ENCODE measurements around the gene RAE1.
A peak's percentile ranks its signal among the peaks of the same experiment; 100 is the strongest.
"Not testable (repeated sequence)": the region's sequence is repeated elsewhere in the genome, so short reads cannot be mapped to it uniquely, and the experiment has no call there.

RAE1 gene

DNA sequence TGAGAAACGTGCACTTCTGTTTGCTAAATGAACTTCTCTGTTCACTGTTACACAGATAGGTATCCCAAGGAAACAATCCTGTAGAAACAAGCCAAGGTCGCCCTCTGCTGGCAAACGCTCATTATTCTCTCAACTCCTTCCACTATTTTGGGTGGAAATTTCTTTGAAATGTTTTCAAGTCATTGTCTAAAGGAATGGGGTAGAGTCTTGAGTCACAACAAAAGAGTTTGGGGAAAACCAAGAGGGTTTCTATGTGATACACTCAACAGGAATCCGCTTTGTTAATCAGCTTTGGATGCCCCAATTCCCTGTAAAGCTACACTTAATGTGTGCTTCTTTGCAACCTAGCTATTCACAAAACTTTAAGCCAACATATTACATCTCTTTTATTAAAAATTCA, 4.6 kb upstream of the RAE1 start:
- H4K20me1 ChIP-seq (ENCODE audit: insufficient read depth, low read length), result no peaks in the 10 kb centered on the region
- no peak overlapping the region for H3K4me2 ChIP-seq (ENCODE audit: low read depth, low read length)
- peaks cover 9% of the 10 kb centered on the region; the same call in 1 of the 2 replicates for H3K27me3 ChIP-seq (replicated peaks; ENCODE audit: insufficient read depth, low read length)
- H3K9me3 ChIP-seq (replicated peaks; ENCODE audit: insufficient read depth, low read length), result no peaks in the 10 kb centered on the region
- H3K4me3 ChIP-seq (ENCODE audit: low read length), result no peak overlapping the region
- peak; percentile 75 for DNase-seq
- H3K9ac ChIP-seq (ENCODE audit: low read length), result no peak overlapping the region
- H3K9me2 ChIP-seq (replicated peaks; ENCODE audit: insufficient read depth, low read length), result no peaks in the 10 kb centered on the region
- no peak overlapping the region for H3K27ac ChIP-seq (ENCODE audit: low read length)
- no peaks in the 10 kb centered on the region for H3K36me3 ChIP-seq (replicated peaks; ENCODE audit: insufficient read depth, low read length)
- TF ChIP-seq, protein P1, sequence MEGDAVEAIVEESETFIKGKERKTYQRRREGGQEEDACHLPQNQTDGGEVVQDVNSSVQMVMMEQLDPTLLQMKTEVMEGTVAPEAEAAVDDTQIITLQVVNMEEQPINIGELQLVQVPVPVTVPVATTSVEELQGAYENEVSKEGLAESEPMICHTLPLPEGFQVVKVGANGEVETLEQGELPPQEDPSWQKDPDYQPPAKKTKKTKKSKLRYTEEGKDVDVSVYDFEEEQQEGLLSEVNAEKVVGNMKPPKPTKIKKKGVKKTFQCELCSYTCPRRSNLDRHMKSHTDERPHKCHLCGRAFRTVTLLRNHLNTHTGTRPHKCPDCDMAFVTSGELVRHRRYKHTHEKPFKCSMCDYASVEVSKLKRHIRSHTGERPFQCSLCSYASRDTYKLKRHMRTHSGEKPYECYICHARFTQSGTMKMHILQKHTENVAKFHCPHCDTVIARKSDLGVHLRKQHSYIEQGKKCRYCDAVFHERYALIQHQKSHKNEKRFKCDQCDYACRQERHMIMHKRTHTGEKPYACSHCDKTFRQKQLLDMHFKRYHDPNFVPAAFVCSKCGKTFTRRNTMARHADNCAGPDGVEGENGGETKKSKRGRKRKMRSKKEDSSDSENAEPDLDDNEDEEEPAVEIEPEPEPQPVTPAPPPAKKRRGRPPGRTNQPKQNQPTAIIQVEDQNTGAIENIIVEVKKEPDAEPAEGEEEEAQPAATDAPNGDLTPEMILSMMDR (IDR thresholded peaks at IDR 0.05; ENCODE audit: low read length), result peak; percentile 82
- no peak for TF ChIP-seq EZH2 (optimal IDR thresholded peaks at IDR 0.05; ENCODE audit: low read depth, low read length)
- H2AFZ ChIP-seq (ENCODE audit: low read length), result no peak overlapping the region
- no peaks in the 10 kb centered on the region for H3F3A ChIP-seq (ENCODE audit: insufficient read depth, low read length)
- H3K79me2 ChIP-seq (ENCODE audit: low read length), result peaks cover 5% of the 10 kb centered on the region; the same call in 1 of the 2 replicates
- H3K4me1 ChIP-seq (ENCODE audit: low read length), result no peaks in the 10 kb centered on the region

DNA sequence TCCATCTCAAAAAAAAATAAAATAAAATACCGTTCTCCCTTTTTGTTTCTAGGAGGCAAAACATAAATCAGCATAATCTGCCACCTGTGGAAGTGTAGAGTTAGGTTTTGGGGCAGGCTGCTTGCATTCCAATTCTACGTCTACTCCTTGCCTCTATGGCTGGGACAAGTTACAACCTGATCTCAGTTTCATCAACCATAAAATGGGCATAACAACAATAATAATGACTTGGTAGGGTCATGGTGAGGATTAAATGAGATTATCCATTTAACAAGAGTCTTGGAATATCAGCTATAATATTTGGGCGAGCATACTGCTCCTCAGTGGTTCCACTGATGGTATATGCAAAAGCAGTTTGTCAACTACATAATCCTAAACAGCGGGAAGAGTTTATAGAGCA, 3.7 kb upstream of the RAE1 start:
- no peaks in the 10 kb centered on the region for H3K9me2 ChIP-seq (replicated peaks; ENCODE audit: insufficient read depth, low read length)
- no peak for DNase-seq
- no peak overlapping the region for H3K4me2 ChIP-seq (ENCODE audit: low read depth, low read length)
- no peak overlapping the region for H3K27ac ChIP-seq (ENCODE audit: low read length)
- H2AFZ ChIP-seq (ENCODE audit: low read length), result no peak overlapping the region
- TF ChIP-seq, protein P1 (IDR thresholded peaks at IDR 0.05; ENCODE audit: low read length), result no peak
- TF ChIP-seq EZH2phosphoT487 (IDR thresholded peaks at IDR 0.05; ENCODE audit: low read length), result no peak
- no peak for TF ChIP-seq EZH2 (optimal IDR thresholded peaks at IDR 0.05; ENCODE audit: low read depth, low read length)
- H3K9ac ChIP-seq (ENCODE audit: low read length), result no peak overlapping the region
- H3K9me3 ChIP-seq (replicated peaks; ENCODE audit: insufficient read depth, low read length), result no peaks in the 10 kb centered on the region
- H3K27me3 ChIP-seq (replicated peaks; ENCODE audit: insufficient read depth, low read length), result peaks cover 9% of the 10 kb centered on the region; the same call in 1 of the 2 replicates
- no peak overlapping the region for H3K4me3 ChIP-seq (ENCODE audit: low read length)
- peaks cover 4% of the 10 kb centered on the region; the same call in 1 of the 2 replicates for H3K4me1 ChIP-seq (ENCODE audit: low read length)
- peaks cover 14% of the 10 kb centered on the region; the same call in 1 of the 2 replicates for H3K79me2 ChIP-seq (ENCODE audit: low read length)
- no peaks in the 10 kb centered on the region for H3K36me3 ChIP-seq (replicated peaks; ENCODE audit: insufficient read depth, low read length)
- H3F3A ChIP-seq (ENCODE audit: insufficient read depth, low read length), result no peaks in the 10 kb centered on the region
- H4K20me1 ChIP-seq (ENCODE audit: insufficient read depth, low read length), result no peaks in the 10 kb centered on the region

DNA sequence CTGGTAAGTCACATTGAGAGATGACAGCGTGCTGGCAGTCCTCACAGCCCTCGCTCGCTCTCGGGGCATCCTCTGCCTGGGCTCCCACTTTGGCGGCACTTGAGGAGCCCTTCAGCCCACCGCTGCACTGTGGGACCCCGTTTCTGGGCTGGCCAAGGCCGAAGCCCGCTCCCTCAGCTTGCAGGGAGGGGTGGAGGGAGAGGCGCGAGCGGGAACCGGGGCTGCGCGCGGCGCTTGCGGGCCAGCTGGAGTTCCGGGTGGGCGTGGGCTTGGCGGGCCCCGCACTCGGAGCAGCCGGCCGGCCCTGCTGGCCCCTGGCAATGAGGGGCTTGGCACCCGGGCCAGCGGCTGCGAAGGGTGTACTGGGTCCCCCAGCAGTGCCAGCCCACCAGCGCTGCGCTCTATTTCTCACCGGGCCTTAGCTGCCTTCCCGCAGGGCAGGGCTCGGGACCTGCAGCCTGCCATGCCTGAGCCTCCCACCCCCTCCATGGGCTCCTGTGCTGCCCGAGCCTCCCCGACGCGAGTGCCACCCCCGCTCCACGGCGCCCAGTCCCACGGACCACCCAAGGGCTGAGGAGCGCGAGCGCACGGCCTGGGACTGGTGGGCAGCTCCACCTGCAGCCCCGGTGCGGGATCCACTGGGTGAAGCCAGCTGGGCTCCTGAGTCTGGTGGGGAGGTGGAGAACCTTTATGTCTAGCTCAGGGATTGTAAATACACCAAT, 2.7 kb upstream of the RAE1 start:
- not testable (repeated sequence) for H3K4me3 ChIP-seq (ENCODE audit: low read length); H3K9me2 ChIP-seq (replicated peaks; ENCODE audit: insufficient read depth, low read length); H3K4me1 ChIP-seq (ENCODE audit: low read length); H3K9ac ChIP-seq (ENCODE audit: low read length); H3F3A ChIP-seq (ENCODE audit: insufficient read depth, low read length); H3K9me3 ChIP-seq (replicated peaks; ENCODE audit: insufficient read depth, low read length); H2AFZ ChIP-seq (ENCODE audit: low read length); H3K4me2 ChIP-seq (ENCODE audit: low read depth, low read length); H3K27me3 ChIP-seq (replicated peaks; ENCODE audit: insufficient read depth, low read length); H3K27ac ChIP-seq (ENCODE audit: low read length); H4K20me1 ChIP-seq (ENCODE audit: insufficient read depth, low read length); DNase-seq; H3K36me3 ChIP-seq (replicated peaks; ENCODE audit: insufficient read depth, low read length)
- H3K79me2 ChIP-seq (ENCODE audit: low read length), result peaks cover 24% of the 10 kb centered on the region; the same call in 1 of the 2 replicates

DNA sequence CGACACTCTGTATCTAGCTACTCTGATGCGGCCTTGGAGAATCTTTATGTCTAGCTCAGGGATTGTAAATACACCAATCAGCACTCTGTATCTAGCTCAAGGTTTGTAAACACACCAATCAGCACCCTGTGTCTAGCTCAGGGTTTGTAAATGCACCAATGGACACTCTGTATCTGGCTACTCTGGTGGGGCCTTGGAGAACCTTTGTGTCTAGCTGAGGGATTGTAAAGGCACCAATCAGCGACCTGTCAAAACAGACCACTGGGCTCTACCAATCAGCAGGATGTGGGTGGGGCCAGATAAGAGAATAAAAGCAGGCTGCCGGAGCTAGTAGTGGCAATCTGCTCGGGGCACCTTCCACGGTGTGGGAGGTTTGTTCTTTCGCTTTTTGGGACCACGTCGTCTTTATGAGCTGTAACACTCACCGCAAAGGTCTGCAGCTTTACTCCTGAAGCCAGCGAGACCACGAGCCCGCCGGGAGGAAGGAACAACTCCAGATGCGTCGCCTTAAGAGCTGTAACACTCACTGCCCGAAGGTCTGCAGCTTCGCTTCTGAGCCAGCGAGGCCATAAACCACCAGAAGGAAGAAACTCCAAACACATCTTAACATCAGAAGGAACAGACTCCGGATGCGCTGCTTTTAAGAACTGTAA, 2.0 kb upstream of the RAE1 start:
- H3F3A ChIP-seq (ENCODE audit: insufficient read depth, low read length), result not testable (repeated sequence)

More for the DNA sequence above, 2.0 kb upstream of the RAE1 start:
- not testable (repeated sequence) for DNase-seq; H4K20me1 ChIP-seq (ENCODE audit: insufficient read depth, low read length); H3K27ac ChIP-seq (ENCODE audit: low read length); H3K4me3 ChIP-seq (ENCODE audit: low read length); H3K27me3 ChIP-seq (replicated peaks; ENCODE audit: insufficient read depth, low read length); H3K4me2 ChIP-seq (ENCODE audit: low read depth, low read length); H3K9me2 ChIP-seq (replicated peaks; ENCODE audit: insufficient read depth, low read length); H2AFZ ChIP-seq (ENCODE audit: low read length); H3K9me3 ChIP-seq (replicated peaks; ENCODE audit: insufficient read depth, low read length); H3K36me3 ChIP-seq (replicated peaks; ENCODE audit: insufficient read depth, low read length); H3K9ac ChIP-seq (ENCODE audit: low read length)
- peaks cover 31% of the 10 kb centered on the region; the same call in 1 of the 2 replicates for H3K79me2 ChIP-seq (ENCODE audit: low read length)
- peaks cover 11% of the 10 kb centered on the region; the same call in 1 of the 2 replicates for H3K4me1 ChIP-seq (ENCODE audit: low read length)

Measured in MM.1S (cell line).